Breast epithelium (tissue), 3 donors: ENCODE data around the gene FGGY.

Experiments
- POLR2A ChIP-seq: fragments of 450-650 bp; IDR thresholded peaks from one replicate; pipeline ENCODE4 v1.6.1; 2016; ENCODE audit warnings: antibody characterized with exemption, mild to moderate bottlenecking, moderate library complexity
- TF ChIP-seq, protein P1 (sequence below), 3 donors: fragments of 450-650 bp; IDR thresholded peaks; one replicate each; pipeline ENCODE4 v1.5.1; 2016 to 2017; ENCODE audit warnings: antibody characterized with exemption in 3 of 3, mild to moderate bottlenecking in 3 of 3, moderate library complexity in 3 of 3

DNA sequence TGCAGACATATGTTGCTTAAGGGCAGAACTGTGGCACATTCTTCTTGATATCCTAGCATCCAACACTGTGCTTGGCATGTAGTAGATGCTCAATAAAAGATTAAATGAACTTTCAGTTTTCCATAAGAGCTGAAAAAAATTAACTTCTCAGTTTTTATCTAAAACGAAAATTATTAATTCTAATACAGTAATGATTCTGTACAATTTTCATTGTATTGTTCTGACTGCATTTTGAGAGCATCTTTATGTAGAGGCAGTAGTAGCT, 46.6 kb downstream of the FGGY start:
- TF ChIP-seq POLR2A: no peak
- TF ChIP-seq, protein P1, sequence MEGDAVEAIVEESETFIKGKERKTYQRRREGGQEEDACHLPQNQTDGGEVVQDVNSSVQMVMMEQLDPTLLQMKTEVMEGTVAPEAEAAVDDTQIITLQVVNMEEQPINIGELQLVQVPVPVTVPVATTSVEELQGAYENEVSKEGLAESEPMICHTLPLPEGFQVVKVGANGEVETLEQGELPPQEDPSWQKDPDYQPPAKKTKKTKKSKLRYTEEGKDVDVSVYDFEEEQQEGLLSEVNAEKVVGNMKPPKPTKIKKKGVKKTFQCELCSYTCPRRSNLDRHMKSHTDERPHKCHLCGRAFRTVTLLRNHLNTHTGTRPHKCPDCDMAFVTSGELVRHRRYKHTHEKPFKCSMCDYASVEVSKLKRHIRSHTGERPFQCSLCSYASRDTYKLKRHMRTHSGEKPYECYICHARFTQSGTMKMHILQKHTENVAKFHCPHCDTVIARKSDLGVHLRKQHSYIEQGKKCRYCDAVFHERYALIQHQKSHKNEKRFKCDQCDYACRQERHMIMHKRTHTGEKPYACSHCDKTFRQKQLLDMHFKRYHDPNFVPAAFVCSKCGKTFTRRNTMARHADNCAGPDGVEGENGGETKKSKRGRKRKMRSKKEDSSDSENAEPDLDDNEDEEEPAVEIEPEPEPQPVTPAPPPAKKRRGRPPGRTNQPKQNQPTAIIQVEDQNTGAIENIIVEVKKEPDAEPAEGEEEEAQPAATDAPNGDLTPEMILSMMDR (IDR thresholded peaks at IDR 0.05): no peak
